ENCODE results near the gene MRPL42. TPM values are rescaled to one million over a fixed set of nuclear protein-coding genes. Genes with fewer than 3 reads are reported as not detected.
A peak's percentile ranks its signal among the peaks of the same experiment; 100 is the strongest.
"Not testable (repeated sequence)": the region's sequence is repeated elsewhere in the genome, so short reads cannot be mapped to it uniquely, and the experiment has no call there.

MRPL42 gene
- total and polyA plus RNA-seq, 2 experiments from 2014 or later = 195 to 269 TPM

DNA sequence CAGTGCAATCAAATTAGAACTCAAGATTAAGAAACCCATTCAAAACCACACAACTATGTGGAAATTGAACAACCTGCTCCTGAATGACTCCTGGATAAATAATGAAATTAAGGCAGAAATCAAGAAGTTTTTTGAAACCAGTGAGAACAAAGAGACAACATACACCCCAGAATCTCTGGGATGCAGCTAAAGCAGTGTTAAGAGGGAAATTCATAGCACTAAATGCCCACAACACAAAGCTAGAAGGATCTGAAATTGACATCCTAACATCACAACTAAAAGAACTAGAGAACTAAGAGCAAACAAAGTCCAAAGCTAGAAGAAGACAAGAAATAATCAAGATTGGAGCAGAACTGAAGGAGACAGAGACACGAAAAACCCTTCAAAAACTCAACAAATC lies 91.4 kb downstream of the MRPL42 start:
- H3K36me3 ChIP-seq (ENCODE audit: insufficient read depth); DNase-seq (ENCODE audit: low spot score); H3F3A ChIP-seq (replicated peaks; ENCODE audit: low read depth); H3K27me3 Mint-ChIP-seq (ENCODE audit: insufficient read depth, low read depth, poor library complexity); H3K4me3 Mint-ChIP-seq; H3K27me3 ChIP-seq (ENCODE audit: insufficient read depth); H3K4me1 Mint-ChIP-seq; H3K79me2 ChIP-seq (replicated peaks; ENCODE audit: insufficient read depth); H3K4me1 ChIP-seq (ENCODE audit: insufficient read depth); H3K9me2 ChIP-seq (ENCODE audit: insufficient read depth); H3K4me3 ChIP-seq; ATAC-seq; H3K27ac Mint-ChIP-seq; H3K27ac ChIP-seq (ENCODE audit: low read depth); H3K4me2 ChIP-seq; H2AFZ ChIP-seq; H4K20me1 ChIP-seq (replicated peaks; ENCODE audit: insufficient read depth): not testable (repeated sequence)
- H3K36me3 Mint-ChIP-seq (ENCODE audit: low read depth) = peaks cover 41% of the 10 kb centered on the region
- H3K9me3 Mint-ChIP-seq = peaks cover 30% of the 10 kb centered on the region

DNA sequence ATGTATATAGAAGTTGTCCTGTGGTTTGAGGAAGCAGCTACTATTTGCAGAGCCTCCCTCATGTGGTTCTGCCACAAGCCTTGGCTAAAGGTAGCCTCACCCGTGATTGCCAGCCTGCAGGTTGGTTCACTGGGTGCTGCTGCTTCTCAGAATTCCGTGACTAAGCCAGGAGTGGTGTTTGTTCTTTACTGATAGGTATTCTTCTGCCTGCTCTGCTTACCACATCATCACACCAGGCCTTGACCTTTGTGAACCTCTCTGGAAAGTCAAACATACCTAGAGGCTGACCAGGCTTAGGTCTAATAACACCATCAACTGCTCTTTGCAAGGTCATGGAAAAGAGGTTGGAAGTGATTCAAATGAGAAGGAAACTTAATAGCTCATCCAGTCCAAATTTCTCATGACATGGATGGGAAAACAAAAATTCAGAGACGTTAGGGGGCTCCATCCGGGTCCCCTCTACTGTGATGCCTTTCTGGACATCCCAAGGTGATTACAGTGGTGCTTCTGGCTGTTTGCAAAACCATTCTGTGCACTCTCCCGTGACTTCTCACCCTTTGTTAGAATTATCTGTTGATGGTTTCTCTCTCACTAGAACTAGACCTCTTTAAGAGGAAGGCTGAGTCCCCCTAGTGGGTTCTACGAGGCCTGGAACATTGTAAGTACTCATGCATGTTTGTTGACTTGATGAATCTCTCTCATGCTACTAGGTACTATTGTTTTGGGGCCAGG lies 96.7 kb downstream of the MRPL42 start:
- no peaks in the 10 kb centered on the region for H3K79me2 ChIP-seq (replicated peaks; ENCODE audit: insufficient read depth)
- H3K4me1 ChIP-seq (ENCODE audit: insufficient read depth) = no peaks in the 10 kb centered on the region
- H3K36me3 ChIP-seq (ENCODE audit: insufficient read depth) = peaks cover 6% of the 10 kb centered on the region; the same call in 1 of the 2 replicates
- H3K27me3 ChIP-seq (ENCODE audit: insufficient read depth) = no peaks in the 10 kb centered on the region
- H3K4me3 Mint-ChIP-seq = no peak overlapping the region
- peaks cover 33% of the 10 kb centered on the region for H3K36me3 Mint-ChIP-seq (ENCODE audit: low read depth)
- no peaks in the 10 kb centered on the region for H4K20me1 ChIP-seq (replicated peaks; ENCODE audit: insufficient read depth)
- no peaks in the 10 kb centered on the region for H3F3A ChIP-seq (replicated peaks; ENCODE audit: low read depth)
- H3K27ac Mint-ChIP-seq = no peak overlapping the region
- H3K4me2 ChIP-seq = no peak overlapping the region
- H2AFZ ChIP-seq = no peak overlapping the region
- H3K4me1 Mint-ChIP-seq = no peaks in the 10 kb centered on the region
- H3K9me3 Mint-ChIP-seq = peaks cover 18% of the 10 kb centered on the region
- 0 out of 2 replicates have a peak, but pooled peaks cover 3% of the 10 kb centered on the region for H3K9me2 ChIP-seq (ENCODE audit: insufficient read depth)
- TF ChIP-seq, protein P1, sequence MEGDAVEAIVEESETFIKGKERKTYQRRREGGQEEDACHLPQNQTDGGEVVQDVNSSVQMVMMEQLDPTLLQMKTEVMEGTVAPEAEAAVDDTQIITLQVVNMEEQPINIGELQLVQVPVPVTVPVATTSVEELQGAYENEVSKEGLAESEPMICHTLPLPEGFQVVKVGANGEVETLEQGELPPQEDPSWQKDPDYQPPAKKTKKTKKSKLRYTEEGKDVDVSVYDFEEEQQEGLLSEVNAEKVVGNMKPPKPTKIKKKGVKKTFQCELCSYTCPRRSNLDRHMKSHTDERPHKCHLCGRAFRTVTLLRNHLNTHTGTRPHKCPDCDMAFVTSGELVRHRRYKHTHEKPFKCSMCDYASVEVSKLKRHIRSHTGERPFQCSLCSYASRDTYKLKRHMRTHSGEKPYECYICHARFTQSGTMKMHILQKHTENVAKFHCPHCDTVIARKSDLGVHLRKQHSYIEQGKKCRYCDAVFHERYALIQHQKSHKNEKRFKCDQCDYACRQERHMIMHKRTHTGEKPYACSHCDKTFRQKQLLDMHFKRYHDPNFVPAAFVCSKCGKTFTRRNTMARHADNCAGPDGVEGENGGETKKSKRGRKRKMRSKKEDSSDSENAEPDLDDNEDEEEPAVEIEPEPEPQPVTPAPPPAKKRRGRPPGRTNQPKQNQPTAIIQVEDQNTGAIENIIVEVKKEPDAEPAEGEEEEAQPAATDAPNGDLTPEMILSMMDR (conservative IDR thresholded peaks at IDR 0.05; ENCODE audit: low read depth in 2 of 2) = peak; percentile 39 to 55; a peak in 3 of 4 replicates
- TF ChIP-seq POLR2AphosphoS5 (IDR thresholded peaks at IDR 0.05; ENCODE audit: low read depth) = no peak
- TF ChIP-seq, protein P2, sequence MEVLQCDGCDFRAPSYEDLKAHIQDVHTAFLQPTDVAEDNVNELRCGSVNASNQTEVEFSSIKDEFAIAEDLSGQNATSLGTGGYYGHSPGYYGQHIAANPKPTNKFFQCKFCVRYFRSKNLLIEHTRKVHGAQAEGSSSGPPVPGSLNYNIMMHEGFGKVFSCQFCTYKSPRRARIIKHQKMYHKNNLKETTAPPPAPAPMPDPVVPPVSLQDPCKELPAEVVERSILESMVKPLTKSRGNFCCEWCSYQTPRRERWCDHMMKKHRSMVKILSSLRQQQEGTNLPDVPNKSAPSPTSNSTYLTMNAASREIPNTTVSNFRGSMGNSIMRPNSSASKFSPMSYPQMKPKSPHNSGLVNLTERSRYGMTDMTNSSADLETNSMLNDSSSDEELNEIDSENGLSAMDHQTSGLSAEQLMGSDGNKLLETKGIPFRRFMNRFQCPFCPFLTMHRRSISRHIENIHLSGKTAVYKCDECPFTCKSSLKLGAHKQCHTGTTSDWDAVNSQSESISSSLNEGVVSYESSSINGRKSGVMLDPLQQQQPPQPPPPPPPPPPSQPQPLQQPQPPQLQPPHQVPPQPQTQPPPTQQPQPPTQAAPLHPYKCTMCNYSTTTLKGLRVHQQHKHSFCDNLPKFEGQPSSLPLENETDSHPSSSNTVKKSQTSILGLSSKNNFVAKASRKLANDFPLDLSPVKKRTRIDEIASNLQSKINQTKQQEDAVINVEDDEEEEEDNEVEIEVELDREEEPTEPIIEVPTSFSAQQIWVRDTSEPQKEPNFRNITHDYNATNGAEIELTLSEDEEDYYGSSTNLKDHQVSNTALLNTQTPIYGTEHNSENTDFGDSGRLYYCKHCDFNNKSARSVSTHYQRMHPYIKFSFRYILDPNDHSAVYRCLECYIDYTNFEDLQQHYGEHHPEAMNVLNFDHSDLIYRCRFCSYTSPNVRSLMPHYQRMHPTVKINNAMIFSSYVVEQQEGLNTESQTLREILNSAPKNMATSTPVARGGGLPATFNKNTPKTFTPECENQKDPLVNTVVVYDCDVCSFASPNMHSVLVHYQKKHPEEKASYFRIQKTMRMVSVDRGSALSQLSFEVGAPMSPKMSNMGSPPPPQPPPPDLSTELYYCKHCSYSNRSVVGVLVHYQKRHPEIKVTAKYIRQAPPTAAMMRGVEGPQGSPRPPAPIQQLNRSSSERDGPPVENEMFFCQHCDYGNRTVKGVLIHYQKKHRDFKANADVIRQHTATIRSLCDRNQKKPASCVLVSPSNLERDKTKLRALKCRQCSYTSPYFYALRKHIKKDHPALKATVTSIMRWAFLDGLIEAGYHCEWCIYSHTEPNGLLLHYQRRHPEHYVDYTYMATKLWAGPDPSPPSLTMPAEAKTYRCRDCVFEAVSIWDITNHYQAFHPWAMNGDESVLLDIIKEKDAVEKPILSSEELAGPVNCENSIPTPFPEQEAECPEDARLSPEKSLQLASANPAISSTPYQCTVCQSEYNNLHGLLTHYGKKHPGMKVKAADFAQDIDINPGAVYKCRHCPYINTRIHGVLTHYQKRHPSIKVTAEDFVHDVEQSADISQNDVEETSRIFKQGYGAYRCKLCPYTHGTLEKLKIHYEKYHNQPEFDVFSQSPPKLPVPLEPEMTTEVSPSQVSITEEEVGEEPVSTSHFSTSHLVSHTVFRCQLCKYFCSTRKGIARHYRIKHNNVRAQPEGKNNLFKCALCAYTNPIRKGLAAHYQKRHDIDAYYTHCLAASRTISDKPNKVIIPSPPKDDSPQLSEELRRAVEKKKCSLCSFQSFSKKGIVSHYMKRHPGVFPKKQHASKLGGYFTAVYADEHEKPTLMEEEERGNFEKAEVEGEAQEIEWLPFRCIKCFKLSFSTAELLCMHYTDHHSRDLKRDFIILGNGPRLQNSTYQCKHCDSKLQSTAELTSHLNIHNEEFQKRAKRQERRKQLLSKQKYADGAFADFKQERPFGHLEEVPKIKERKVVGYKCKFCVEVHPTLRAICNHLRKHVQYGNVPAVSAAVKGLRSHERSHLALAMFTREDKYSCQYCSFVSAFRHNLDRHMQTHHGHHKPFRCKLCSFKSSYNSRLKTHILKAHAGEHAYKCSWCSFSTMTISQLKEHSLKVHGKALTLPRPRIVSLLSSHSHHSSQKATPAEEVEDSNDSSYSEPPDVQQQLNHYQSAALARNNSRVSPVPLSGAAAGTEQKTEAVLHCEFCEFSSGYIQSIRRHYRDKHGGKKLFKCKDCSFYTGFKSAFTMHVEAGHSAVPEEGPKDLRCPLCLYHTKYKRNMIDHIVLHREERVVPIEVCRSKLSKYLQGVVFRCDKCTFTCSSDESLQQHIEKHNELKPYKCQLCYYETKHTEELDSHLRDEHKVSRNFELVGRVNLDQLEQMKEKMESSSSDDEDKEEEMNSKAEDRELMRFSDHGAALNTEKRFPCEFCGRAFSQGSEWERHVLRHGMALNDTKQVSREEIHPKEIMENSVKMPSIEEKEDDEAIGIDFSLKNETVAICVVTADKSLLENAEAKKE (CRISPR knock-in tag; IDR thresholded peaks at IDR 0.05) = 0 out of 2 replicates have a peak, but pooled peaks have one; percentile 0
- H3K4me3 ChIP-seq = no peak overlapping the region
- DNase-seq (ENCODE audit: low spot score) (peak; percentile 47), ATAC-seq (peak; percentile 67)
- peaks cover 3% of the 10 kb centered on the region for H3K27me3 Mint-ChIP-seq (ENCODE audit: insufficient read depth, low read depth, poor library complexity)
- no peak overlapping the region for H3K27ac ChIP-seq (ENCODE audit: low read depth)

Measured in GM23338 (cell line).